ENCODE data around the gene ANKMY2. TPM values are rescaled to one million over a fixed set of nuclear protein-coding genes. Genes with fewer than 3 reads are reported as not detected.

ANKMY2 gene
- total RNA-seq, 3 donors from 2014 or later (not counting 1 experiment from before 2014, with no cell fraction given): 15.5 to 21.4 (median 19.4) TPM

DNA sequence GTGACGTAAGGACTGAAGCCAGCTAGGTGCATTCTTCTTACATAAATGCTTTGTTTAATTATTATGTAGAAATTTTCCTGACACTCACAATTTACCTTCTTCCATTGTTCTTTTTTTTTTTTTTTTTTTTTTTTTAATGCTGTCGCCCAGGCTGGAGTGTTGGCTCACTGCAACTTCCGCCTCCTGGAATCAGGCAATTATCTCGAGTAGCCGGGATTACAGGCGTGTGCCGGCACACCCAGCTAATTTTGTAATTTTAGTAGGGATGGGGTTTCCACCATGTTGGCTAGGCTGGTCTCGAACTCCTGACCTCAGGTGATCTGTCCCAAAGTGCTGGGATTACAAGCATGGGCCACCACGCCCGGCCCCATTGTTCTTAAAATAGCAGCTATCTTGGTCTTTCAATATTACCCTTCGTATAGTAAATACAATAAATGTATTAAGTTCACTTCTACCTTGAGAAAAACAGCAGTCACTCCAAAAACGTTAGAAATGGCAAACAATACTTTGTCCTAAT is 32.5 kb upstream of the ANKMY2 start:
- no peak overlapping the region for H3K4me3 ChIP-seq (ENCODE audit: low read length)
- H3K27me3 ChIP-seq (ENCODE audit: control insufficient read depth, insufficient read depth, low read length): no peaks in the 10 kb centered on the region
- Mint-ChIP-seq H3K9me3 (no peaks in the 10 kb centered on the region), H3K27me3 (ENCODE audit: low read depth in 2 of 2) (no peaks in the 10 kb centered on the region), H3K4me3 (no peak overlapping the region), H3K27ac (no peak overlapping the region), H3K4me1 (peaks cover 0 to 4% of the 10 kb centered on the region in 2 donors), H3K36me3 (peaks cover 10% of the 10 kb centered on the region)
- WGBS (ENCODE audit: insufficient coverage): 94% methylated on average over 10 of the region's 12 CpGs
- ATAC-seq: no peak
- peaks cover 22% of the 10 kb centered on the region for H3K36me3 ChIP-seq (ENCODE audit: control insufficient read depth, insufficient read depth, low read length)
- H3K9me3 ChIP-seq (ENCODE audit: control insufficient read depth, insufficient read depth, low read length): no peaks in the 10 kb centered on the region
- H3K4me1 ChIP-seq (ENCODE audit: control insufficient read depth, insufficient read depth, low read length): no peaks in the 10 kb centered on the region
- intact Hi-C loops (cut with micrococcal nuclease): no loop called here
- DNase-seq: no peak
- H3K27ac ChIP-seq (ENCODE audit: low read length): no peak overlapping the region
- TF ChIP-seq, protein P1, sequence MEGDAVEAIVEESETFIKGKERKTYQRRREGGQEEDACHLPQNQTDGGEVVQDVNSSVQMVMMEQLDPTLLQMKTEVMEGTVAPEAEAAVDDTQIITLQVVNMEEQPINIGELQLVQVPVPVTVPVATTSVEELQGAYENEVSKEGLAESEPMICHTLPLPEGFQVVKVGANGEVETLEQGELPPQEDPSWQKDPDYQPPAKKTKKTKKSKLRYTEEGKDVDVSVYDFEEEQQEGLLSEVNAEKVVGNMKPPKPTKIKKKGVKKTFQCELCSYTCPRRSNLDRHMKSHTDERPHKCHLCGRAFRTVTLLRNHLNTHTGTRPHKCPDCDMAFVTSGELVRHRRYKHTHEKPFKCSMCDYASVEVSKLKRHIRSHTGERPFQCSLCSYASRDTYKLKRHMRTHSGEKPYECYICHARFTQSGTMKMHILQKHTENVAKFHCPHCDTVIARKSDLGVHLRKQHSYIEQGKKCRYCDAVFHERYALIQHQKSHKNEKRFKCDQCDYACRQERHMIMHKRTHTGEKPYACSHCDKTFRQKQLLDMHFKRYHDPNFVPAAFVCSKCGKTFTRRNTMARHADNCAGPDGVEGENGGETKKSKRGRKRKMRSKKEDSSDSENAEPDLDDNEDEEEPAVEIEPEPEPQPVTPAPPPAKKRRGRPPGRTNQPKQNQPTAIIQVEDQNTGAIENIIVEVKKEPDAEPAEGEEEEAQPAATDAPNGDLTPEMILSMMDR (IDR thresholded peaks at IDR 0.05): no peak

DNA sequence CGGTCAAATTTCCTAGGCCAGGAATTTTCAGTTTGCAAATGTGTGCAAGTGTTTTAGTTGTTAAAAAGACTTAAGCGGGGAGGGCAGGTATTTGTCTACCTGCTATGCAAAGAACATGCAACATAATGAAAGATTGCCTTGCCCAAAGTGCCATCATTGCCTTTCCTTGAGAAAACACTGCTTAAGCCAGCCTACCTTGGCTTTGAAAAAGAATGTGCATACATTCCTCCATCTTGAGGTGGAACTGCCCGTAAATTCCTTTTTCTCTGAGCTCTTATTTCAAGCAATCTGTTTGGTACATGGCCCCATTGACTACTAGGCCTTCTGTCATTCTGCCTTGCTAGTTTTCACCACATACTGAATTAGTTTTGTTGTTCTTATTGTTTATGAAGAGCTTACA is 29.7 kb upstream of the ANKMY2 start:
- Histone ChIP-seq H3K36me3 (ENCODE audit: control insufficient read depth, insufficient read depth, low read length) (peaks cover 9% of the 10 kb centered on the region), H3K27ac (ENCODE audit: low read length) (no peak overlapping the region), H3K4me3 (ENCODE audit: low read length) (no peak overlapping the region), H3K4me1 (ENCODE audit: control insufficient read depth, insufficient read depth, low read length) (no peaks in the 10 kb centered on the region), H3K27me3 (ENCODE audit: control insufficient read depth, insufficient read depth, low read length) (no peaks in the 10 kb centered on the region), H3K9me3 (ENCODE audit: control insufficient read depth, insufficient read depth, low read length) (no peaks in the 10 kb centered on the region)
- 97% methylated on average over 3 of the region's 3 CpGs for WGBS (ENCODE audit: insufficient coverage)
- Mint-ChIP-seq H3K27ac (no peak overlapping the region), H3K4me3 (no peak overlapping the region), H3K4me1 (peaks cover 4 to 9% of the 10 kb centered on the region in 2 donors), H3K36me3 (no peaks in the 10 kb centered on the region), H3K9me3 (no peaks in the 10 kb centered on the region), H3K27me3 (ENCODE audit: low read depth in 2 of 2) (no peaks in the 10 kb centered on the region)
- DNase-seq (no peak), ATAC-seq (no peak)
- TF ChIP-seq, protein P1 (IDR thresholded peaks at IDR 0.05): no peak
- intact Hi-C loops (cut with micrococcal nuclease): no loop called here

DNA sequence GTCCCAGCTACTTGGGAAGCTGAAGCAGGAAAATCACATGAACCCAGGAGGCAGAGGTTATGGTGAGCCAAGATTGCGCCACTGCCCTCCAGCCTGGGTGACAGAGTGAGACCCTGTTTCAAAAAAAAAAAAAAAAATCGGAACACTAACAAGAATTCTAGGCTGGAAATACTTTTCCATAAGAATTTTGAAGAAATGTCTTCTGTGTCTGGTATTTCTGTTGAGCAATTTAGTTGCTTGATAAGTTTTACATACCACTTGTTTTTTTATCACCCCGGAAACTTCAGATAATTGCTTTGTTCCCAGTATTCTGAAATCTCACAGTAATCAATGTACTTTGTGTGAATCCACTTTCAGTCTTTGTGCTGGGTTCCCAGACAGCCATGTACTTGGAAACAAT is 26.3 kb upstream of the ANKMY2 start:
- no peak overlapping the region for H3K27ac ChIP-seq (ENCODE audit: low read length)
- no peak overlapping the region for H3K4me3 ChIP-seq (ENCODE audit: low read length)
- Mint-ChIP-seq H3K4me1 (peaks cover 0 to 9% of the 10 kb centered on the region in 2 donors), H3K4me3 (no peak overlapping the region), H3K36me3 (no peaks in the 10 kb centered on the region), H3K9me3 (no peaks in the 10 kb centered on the region), H3K27me3 (ENCODE audit: low read depth in 2 of 2) (no peaks in the 10 kb centered on the region), H3K27ac (no peak overlapping the region)
- H3K4me1 ChIP-seq (ENCODE audit: control insufficient read depth, insufficient read depth, low read length): no peaks in the 10 kb centered on the region
- H3K9me3 ChIP-seq (ENCODE audit: control insufficient read depth, insufficient read depth, low read length): no peaks in the 10 kb centered on the region
- ATAC-seq (no peak), DNase-seq (no peak)
- TF ChIP-seq, protein P1 (IDR thresholded peaks at IDR 0.05): no peak
- no peaks in the 10 kb centered on the region for H3K27me3 ChIP-seq (ENCODE audit: control insufficient read depth, insufficient read depth, low read length)
- intact Hi-C loops (cut with micrococcal nuclease): no loop called here
- H3K36me3 ChIP-seq (ENCODE audit: control insufficient read depth, insufficient read depth, low read length): peaks cover 13% of the 10 kb centered on the region
- WGBS (ENCODE audit: insufficient coverage): 93% methylated on average over 3 of the region's 3 CpGs

DNA sequence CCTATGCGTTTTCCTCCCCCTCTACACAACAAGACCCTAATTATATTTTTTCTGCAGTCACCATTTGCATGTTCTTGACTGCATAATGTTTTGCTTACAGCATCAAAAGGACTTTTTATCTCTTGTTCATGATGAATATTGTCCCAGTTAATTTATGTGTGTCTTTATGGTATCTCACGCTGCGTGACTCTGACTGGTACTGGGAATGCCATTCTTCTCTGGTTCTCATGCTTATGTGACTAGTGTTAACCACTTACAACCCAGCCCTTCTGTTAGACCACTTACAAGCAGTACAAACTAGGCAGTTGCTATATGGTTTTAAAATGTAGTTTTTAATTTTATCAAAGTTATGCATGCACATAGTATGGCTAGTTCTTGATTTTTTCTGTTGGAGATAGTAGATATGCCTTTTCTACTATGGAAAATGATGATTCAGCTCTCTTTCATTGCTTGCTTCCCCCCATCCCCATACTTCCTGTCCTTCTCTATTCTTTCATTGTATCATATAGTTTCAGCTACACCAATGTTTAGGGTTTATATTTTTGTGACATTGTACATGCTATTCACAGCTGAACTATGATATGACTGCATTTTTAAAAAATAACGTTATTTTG is 25.3 kb upstream of the ANKMY2 start:
- 91% methylated on average over 3 of the region's 4 CpGs for WGBS (ENCODE audit: insufficient coverage)
- Histone ChIP-seq H3K27ac (ENCODE audit: low read length) (no peak overlapping the region), H3K36me3 (ENCODE audit: control insufficient read depth, insufficient read depth, low read length) (peaks cover 13% of the 10 kb centered on the region), H3K27me3 (ENCODE audit: control insufficient read depth, insufficient read depth, low read length) (no peaks in the 10 kb centered on the region), H3K4me1 (ENCODE audit: control insufficient read depth, insufficient read depth, low read length) (no peaks in the 10 kb centered on the region), H3K9me3 (ENCODE audit: control insufficient read depth, insufficient read depth, low read length) (no peaks in the 10 kb centered on the region), H3K4me3 (ENCODE audit: low read length) (no peak overlapping the region)
- intact Hi-C loops (cut with micrococcal nuclease): no loop called here
- Mint-ChIP-seq H3K27me3 (ENCODE audit: low read depth in 2 of 2) (no peaks in the 10 kb centered on the region), H3K4me1 (peaks cover 0 to 9% of the 10 kb centered on the region in 2 donors), H3K27ac (no peak overlapping the region), H3K4me3 (no peak overlapping the region), H3K36me3 (no peaks in the 10 kb centered on the region), H3K9me3 (no peaks in the 10 kb centered on the region)
- no peak for DNase-seq
- TF ChIP-seq, protein P1 (IDR thresholded peaks at IDR 0.05): no peak
- ATAC-seq: no peak
